Keratinocyte (primary cell): Measurements from ENCODE around the gene RTKN2.

Source experiments
- CTCF ChIP-seq, 3 experiments: IDR thresholded peaks in 1 of 3; conservative IDR thresholded peaks in 1 of 3; optimal IDR thresholded peaks in 1 of 3; 2 replicates in 2 of 3; 3 replicates in 1 of 3; pipeline versions ENCODE3 to v1.5.1; 2011; ENCODE audit warnings: low read length in 3 of 3, mild to moderate bottlenecking in 3 of 3, moderate library complexity in 2 of 3, control low read depth in 1 of 3, inconsistent platforms in 1 of 3; ENCODE audit not compliant: insufficient read depth in 2 of 3; ENCODE audit errors: extremely low read depth in 1 of 3
- EZH2 ChIP-seq: IDR thresholded peaks from one replicate; pipeline ENCODE4 v1.6.1; 2012; ENCODE audit warnings: inconsistent platforms, mild to moderate bottlenecking, low read length, moderate library complexity

- TF ChIP-seq CTCF (optimal IDR thresholded peaks at IDR 0.05 in 1 of 3, IDR thresholded peaks at IDR 0.05 in 1 of 3, conservative IDR thresholded peaks at IDR 0.05 in 1 of 3; ENCODE audit: extremely low read depth in 1 of 3, insufficient read depth in 2 of 3, low read length in 3 of 3) (no peak), EZH2 (no peak)
These were observed 16.6 kb downstream of the RTKN2 start for GRCh38 chr10:62252051-62252450.
